RWPE2 (cell line): ENCODE measurements around the gene SLC16A13.

ENCODE experiments used
- ATAC-seq: fragments of 200-7000 bp; cut with Tn5 transposase; 3 replicates; pipeline ENCODE4 v1.9.1; 2021; ENCODE audit warnings: low read depth
- DNase-seq: peaks from one replicate; pipeline ENCODE4 v3.0.0-alpha.2; 2020; ENCODE audit warnings: low spot score
- H3K27ac ChIP-seq: fragments of 450-650 bp; 2 replicates; pipeline ENCODE4 v1.5.1; 2017; ENCODE audit warnings: mild to moderate bottlenecking; ENCODE audit not compliant: poor library complexity, severe bottlenecking
- H3K27me3 ChIP-seq: fragments of 250-450 bp; sonication (Bioruptor Pico); 2 replicates; pipeline ENCODE4 v1.5.1; 2021; ENCODE audit warnings: mild to moderate bottlenecking, moderate library complexity; ENCODE audit not compliant: insufficient read depth, poor library complexity, severe bottlenecking
- H3K36me3 ChIP-seq: fragments of 250-450 bp; sonication (Bioruptor Pico); 2 replicates; pipeline ENCODE4 v1.5.1; 2020; ENCODE audit warnings: low read depth, mild to moderate bottlenecking, moderate library complexity
- H3K4me1 ChIP-seq: fragments of 250-450 bp; sonication (Bioruptor Pico); 2 replicates; pipeline ENCODE4 v1.5.1; 2021; ENCODE audit warnings: mild to moderate bottlenecking, moderate library complexity; ENCODE audit not compliant: insufficient read depth, poor library complexity, severe bottlenecking
- H3K4me3 ChIP-seq: fragments of 250-450 bp; sonication (Bioruptor Pico); 2 replicates; pipeline ENCODE4 v1.5.1; 2021; ENCODE audit warnings: mild to moderate bottlenecking, moderate library complexity; ENCODE audit not compliant: severe bottlenecking
- H3K9me3 ChIP-seq: fragments of 250-450 bp; sonication (Bioruptor Pico); 2 replicates; pipeline ENCODE4 v1.5.1; 2021; ENCODE audit warnings: mild to moderate bottlenecking, moderate library complexity; ENCODE audit not compliant: severe bottlenecking
- CTCF ChIP-seq: fragments of 450-650 bp; IDR thresholded peaks from one replicate; pipeline ENCODE4 v1.5.1; 2017; ENCODE audit warnings: mild to moderate bottlenecking, moderate library complexity; ENCODE audit not compliant: poor library complexity, severe bottlenecking

The SLC16A13 gene

GRCh38 chr17:6994666-6995256 lies 41.1 kb upstream of the SLC16A13 start:
- peak overlapping the region; percentile 40 for H3K4me3 ChIP-seq
- no peaks in the 10 kb centered on the region for H3K27me3 ChIP-seq

GRCh38 chr17:6995500-6996255 lies 40.1 kb upstream of the SLC16A13 start, which contains the start of gene ALOX12:
Gene ALOX12 (plus strand): TSS chr17:6996049. CDS start chr17:6996118, 69 bp downstream.
- Histone ChIP-seq H3K36me3 (peaks cover 4% of the 10 kb centered on the region; the same call in 1 of the 2 replicates), H3K27ac (no peak within 1 kb of the TSS), H3K4me3 (peak within 1 kb of the TSS; percentile 40), H3K4me1 (peaks cover 4% of the 10 kb centered on the region), H3K9me3 (no peaks in the 10 kb centered on the region), H3K27me3 (no peaks in the 10 kb centered on the region)
- no peak for DNase-seq
- ATAC-seq, result peak; percentile 89
- no peak for TF ChIP-seq CTCF

More at GRCh38 chr17:6994666-6995256, 41.1 kb upstream of the SLC16A13 start:
- Histone ChIP-seq H3K27ac (no peak overlapping the region), H3K36me3 (peaks cover 4% of the 10 kb centered on the region; the same call in 1 of the 2 replicates), H3K4me1 (peaks cover 4% of the 10 kb centered on the region), H3K9me3 (no peaks in the 10 kb centered on the region)
- no peak for ATAC-seq
- TF ChIP-seq CTCF, result no peak
- DNase-seq, result no peak

- DNase-seq, result no peak
- no peaks in the 10 kb centered on the region for H3K9me3 ChIP-seq
- no peak overlapping the region for H3K27ac ChIP-seq
- ATAC-seq, result no peak
- peaks cover 8% of the 10 kb centered on the region for H3K36me3 ChIP-seq
- H3K4me3 ChIP-seq, result peak overlapping the region; percentile 40
- TF ChIP-seq CTCF, result no peak
- no peaks in the 10 kb centered on the region for H3K27me3 ChIP-seq
- peaks cover 4% of the 10 kb centered on the region for H3K4me1 ChIP-seq
Measured at GRCh38 chr17:6996256-6997011, 39.4 kb upstream of the SLC16A13 start.

- H3K9me3 ChIP-seq, result no peaks in the 10 kb centered on the region
- H3K4me1 ChIP-seq, result peaks cover 4% of the 10 kb centered on the region
- no peak overlapping the region for H3K4me3 ChIP-seq
- no peak for TF ChIP-seq CTCF
- H3K27ac ChIP-seq, result no peak overlapping the region
- no peaks in the 10 kb centered on the region for H3K27me3 ChIP-seq
- H3K36me3 ChIP-seq, result peaks cover 15% of the 10 kb centered on the region
- ATAC-seq, result no peak
- DNase-seq, result no peak
Measured at GRCh38 chr17:6997171-6997570, 38.6 kb upstream of the SLC16A13 start.
